Measurements from ENCODE around the gene TBC1D14.

GRCh38 chr4:6942238-6942800, 32.7 kb downstream of the TBC1D14 start:
- no peak for TF ChIP-seq POLR3G (IDR thresholded peaks at IDR 0.05; ENCODE audit: extremely low read depth, insufficient read length, insufficient replicate concordance)
- TF ChIP-seq THAP7 (CRISPR knock-in tag; IDR thresholded peaks at IDR 0.05), result no peak
- TF ChIP-seq CREB3L1 (IDR thresholded peaks at IDR 0.05; ENCODE audit: borderline replicate concordance, low read depth), result peak; percentile 45; the same call in 1 of the 2 replicates

All from K562 (cell line).